Ishikawa (cell line): Measurements from ENCODE around the gene ATP13A3.

Experiments used
- CEBPB ChIP-seq: IDR thresholded peaks from 2 replicates; pipeline ENCODE4 v1.6.1; 2012
- CREB1 ChIP-seq: IDR thresholded peaks from 2 replicates; pipeline ENCODE4 v1.6.1; 2012; ENCODE audit warnings: low read depth
- EP300 ChIP-seq: IDR thresholded peaks from 2 replicates; pipeline ENCODE4 v1.6.1; 2012; ENCODE audit warnings: borderline replicate concordance
- FOXM1 ChIP-seq: IDR thresholded peaks from 2 replicates; pipeline ENCODE4 v1.6.1; 2012; ENCODE audit warnings: low read depth, borderline replicate concordance
- RAD21 ChIP-seq: IDR thresholded peaks from 2 replicates; pipeline ENCODE4 v1.6.1; 2012; ENCODE audit warnings: low read depth
- TAF1 ChIP-seq: IDR thresholded peaks from 2 replicates; pipeline ENCODE4 v1.6.1; 2012; ENCODE audit warnings: low read depth, mild to moderate bottlenecking
- TEAD4 ChIP-seq: IDR thresholded peaks from 2 replicates; pipeline ENCODE4 v1.6.1; 2012
- YY1 ChIP-seq: IDR thresholded peaks from 2 replicates; pipeline ENCODE4 v1.6.1; 2012; ENCODE audit warnings: low read depth
- TF ChIP-seq, protein P1 (sequence below): IDR thresholded peaks from 2 replicates; pipeline ENCODE4 v1.6.1; 2012
- TF ChIP-seq, protein P2 (sequence below): IDR thresholded peaks from 2 replicates; pipeline ENCODE4 v1.6.1; 2012; ENCODE audit warnings: low read depth, mild to moderate bottlenecking

DNA sequence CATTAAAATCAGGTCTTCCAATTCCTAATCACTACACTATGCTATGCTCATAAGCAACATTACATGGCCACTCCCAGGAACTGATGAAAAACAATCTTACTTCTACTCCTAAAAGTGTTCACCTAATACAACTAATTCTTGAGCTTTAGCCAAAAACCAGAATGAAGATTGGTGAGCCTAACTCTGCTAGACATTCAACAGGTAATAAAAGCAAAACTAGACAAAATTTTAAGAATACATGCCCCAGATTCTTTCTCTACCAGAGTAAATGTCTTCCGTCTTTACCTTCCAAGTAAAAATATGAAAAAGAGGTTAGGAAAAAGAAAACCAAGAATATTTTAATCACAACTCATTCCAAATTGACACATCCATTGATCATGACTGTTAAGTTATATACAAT is 31.3 kb downstream of the ATP13A3 start:
- TF ChIP-seq YY1 (no peak), EP300 (no peak), CREB1 (no peak), TEAD4 (no peak), RAD21 (no peak), CEBPB (no peak), TAF1 (no peak), FOXM1 (no peak)
- TF ChIP-seq, protein P1, sequence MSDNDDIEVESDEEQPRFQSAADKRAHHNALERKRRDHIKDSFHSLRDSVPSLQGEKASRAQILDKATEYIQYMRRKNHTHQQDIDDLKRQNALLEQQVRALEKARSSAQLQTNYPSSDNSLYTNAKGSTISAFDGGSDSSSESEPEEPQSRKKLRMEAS = no peak
- TF ChIP-seq, protein P2, sequence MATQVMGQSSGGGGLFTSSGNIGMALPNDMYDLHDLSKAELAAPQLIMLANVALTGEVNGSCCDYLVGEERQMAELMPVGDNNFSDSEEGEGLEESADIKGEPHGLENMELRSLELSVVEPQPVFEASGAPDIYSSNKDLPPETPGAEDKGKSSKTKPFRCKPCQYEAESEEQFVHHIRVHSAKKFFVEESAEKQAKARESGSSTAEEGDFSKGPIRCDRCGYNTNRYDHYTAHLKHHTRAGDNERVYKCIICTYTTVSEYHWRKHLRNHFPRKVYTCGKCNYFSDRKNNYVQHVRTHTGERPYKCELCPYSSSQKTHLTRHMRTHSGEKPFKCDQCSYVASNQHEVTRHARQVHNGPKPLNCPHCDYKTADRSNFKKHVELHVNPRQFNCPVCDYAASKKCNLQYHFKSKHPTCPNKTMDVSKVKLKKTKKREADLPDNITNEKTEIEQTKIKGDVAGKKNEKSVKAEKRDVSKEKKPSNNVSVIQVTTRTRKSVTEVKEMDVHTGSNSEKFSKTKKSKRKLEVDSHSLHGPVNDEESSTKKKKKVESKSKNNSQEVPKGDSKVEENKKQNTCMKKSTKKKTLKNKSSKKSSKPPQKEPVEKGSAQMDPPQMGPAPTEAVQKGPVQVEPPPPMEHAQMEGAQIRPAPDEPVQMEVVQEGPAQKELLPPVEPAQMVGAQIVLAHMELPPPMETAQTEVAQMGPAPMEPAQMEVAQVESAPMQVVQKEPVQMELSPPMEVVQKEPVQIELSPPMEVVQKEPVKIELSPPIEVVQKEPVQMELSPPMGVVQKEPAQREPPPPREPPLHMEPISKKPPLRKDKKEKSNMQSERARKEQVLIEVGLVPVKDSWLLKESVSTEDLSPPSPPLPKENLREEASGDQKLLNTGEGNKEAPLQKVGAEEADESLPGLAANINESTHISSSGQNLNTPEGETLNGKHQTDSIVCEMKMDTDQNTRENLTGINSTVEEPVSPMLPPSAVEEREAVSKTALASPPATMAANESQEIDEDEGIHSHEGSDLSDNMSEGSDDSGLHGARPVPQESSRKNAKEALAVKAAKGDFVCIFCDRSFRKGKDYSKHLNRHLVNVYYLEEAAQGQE = no peak
